HFFc6 (cell line): ENCODE measurements around the gene CTTNBP2NL. TPM values are rescaled to one million over a fixed set of nuclear protein-coding genes. Genes with fewer than 3 reads are reported as not detected.

Experiments
- DNase-seq: peaks from one replicate; pipeline ENCODE4 v3.0.0-alpha.2; 2018
- H3K27ac Mint-ChIP-seq: 2 replicates; pipeline ENCODE4 v1.8.0; 2020; ENCODE audit warnings: mild to moderate bottlenecking, mixed read lengths
- H3K27me3 Mint-ChIP-seq: 2 replicates; pipeline ENCODE4 v1.8.0; 2021; ENCODE audit warnings: mild to moderate bottlenecking, moderate library complexity, mixed read lengths; ENCODE audit not compliant: insufficient read depth
- H3K36me3 Mint-ChIP-seq: 2 replicates; pipeline ENCODE4 v1.8.0; 2021; ENCODE audit warnings: low read depth, mixed read lengths
- H3K4me1 Mint-ChIP-seq: 2 replicates; pipeline ENCODE4 v1.8.0; 2020; ENCODE audit warnings: low read depth, mixed read lengths
- H3K4me3 Mint-ChIP-seq: 2 replicates; pipeline ENCODE4 v1.8.0; 2020; ENCODE audit warnings: mild to moderate bottlenecking, moderate library complexity, mixed read lengths
- H3K9me3 Mint-ChIP-seq: 2 replicates; pipeline ENCODE4 v1.8.0; 2020; ENCODE audit warnings: mild to moderate bottlenecking, mixed read lengths
- total RNA-seq, 6 experiments: library from RNA; stranded (reverse); fragmentation: NEBNext Ultra II Directional; extraction: Animal tissue kit (Norgen Biotek cat#: 25700); gene quantifications; 2 replicates in 1 of 6; 3 replicates in 5 of 6; pipeline ENCODE4 v1.2.3, GENCODE V29; 2021
- TF ChIP-seq, protein P1 (sequence below): fragments of 200-600 bp; sonication (generic); IDR thresholded peaks from 2 replicates; pipeline ENCODE4 v1.5.0; 2021; ENCODE audit warnings: antibody characterized with exemption, mild to moderate bottlenecking

CTTNBP2NL gene
- total RNA-seq, 6 experiments from 2014 or later, result 71.9 to 80.8 (median 76.5) TPM

DNA sequence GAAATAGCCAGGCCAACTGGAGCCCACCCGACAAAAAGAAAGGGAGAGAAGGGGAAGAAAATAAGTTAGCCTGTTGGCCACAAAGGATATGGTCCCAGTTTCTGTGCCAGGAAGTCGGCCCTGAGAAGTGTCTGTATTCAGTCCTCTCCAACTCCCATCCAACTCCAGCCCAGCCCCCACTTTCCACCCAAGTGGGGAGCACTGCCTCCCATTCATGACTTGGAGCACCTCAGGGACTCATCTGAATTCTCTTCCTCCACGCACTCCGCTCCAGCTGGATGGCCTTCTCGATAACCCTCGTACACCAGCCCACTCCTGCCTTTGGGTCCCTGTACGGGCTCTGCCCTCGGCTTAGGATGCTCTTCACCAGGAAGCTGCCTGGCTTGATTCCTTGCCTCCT, 110.7 kb downstream of the CTTNBP2NL start:
- Mint-ChIP-seq H3K9me3 (no peaks in the 10 kb centered on the region), H3K4me1 (peaks cover 14% of the 10 kb centered on the region), H3K36me3 (no peaks in the 10 kb centered on the region), H3K4me3 (no peak overlapping the region), H3K27me3 (peaks cover 11% of the 10 kb centered on the region; the same call in 1 of the 2 replicates), H3K27ac (no peak overlapping the region)
- DNase-seq, result no peak
- TF ChIP-seq, protein P1, sequence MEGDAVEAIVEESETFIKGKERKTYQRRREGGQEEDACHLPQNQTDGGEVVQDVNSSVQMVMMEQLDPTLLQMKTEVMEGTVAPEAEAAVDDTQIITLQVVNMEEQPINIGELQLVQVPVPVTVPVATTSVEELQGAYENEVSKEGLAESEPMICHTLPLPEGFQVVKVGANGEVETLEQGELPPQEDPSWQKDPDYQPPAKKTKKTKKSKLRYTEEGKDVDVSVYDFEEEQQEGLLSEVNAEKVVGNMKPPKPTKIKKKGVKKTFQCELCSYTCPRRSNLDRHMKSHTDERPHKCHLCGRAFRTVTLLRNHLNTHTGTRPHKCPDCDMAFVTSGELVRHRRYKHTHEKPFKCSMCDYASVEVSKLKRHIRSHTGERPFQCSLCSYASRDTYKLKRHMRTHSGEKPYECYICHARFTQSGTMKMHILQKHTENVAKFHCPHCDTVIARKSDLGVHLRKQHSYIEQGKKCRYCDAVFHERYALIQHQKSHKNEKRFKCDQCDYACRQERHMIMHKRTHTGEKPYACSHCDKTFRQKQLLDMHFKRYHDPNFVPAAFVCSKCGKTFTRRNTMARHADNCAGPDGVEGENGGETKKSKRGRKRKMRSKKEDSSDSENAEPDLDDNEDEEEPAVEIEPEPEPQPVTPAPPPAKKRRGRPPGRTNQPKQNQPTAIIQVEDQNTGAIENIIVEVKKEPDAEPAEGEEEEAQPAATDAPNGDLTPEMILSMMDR, result no peak

DNA sequence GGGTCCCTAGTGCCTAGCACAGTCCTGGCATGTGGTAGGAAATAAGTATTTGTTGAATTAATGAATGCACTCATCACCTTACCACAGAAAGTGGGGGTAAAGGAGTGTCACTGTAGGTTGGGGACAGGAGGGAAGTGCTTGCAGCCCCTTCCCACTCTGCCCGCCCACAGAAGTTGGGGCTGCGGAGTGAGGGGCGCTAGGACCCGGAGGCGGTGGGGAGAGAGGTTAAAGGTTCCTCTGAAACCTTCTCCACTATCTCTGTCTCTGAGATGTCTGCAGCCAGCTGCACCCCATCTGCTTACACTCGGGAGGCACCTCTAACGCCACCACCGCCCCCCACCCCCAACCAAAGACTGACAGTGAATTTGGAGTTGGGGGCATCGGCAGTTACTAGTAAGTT, 111.3 kb downstream of the CTTNBP2NL start:
- H3K9me3 Mint-ChIP-seq, result no peaks in the 10 kb centered on the region
- peak overlapping the region; percentile 81; the same call in 1 of the 2 replicates for H3K4me3 Mint-ChIP-seq
- peaks cover 11% of the 10 kb centered on the region for H3K4me1 Mint-ChIP-seq
- DNase-seq, result no peak
- no peaks in the 10 kb centered on the region for H3K36me3 Mint-ChIP-seq
- no peak overlapping the region for H3K27ac Mint-ChIP-seq
- TF ChIP-seq, protein P1, result no peak
- peaks cover 11% of the 10 kb centered on the region; the same call in 1 of the 2 replicates for H3K27me3 Mint-ChIP-seq

DNA sequence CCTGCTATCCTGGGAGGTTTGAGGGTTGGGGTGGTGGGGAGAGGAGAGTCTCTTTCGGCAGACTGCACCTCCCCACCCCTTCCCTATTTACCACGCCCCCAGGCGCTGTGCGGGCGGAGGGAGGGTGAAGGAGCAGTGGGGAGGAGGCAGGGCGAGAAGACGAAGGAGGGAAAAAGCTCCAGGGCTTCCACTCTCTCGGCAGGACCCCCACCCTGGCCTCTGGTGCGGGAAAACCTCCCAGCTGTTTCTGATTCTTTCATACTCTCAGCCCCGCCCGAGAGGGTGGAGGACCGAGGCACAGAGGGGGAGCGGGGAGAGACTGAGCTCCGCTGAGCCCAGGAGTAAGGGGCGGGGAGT, 111.9 kb downstream of the CTTNBP2NL start:
- peak overlapping the region; percentile 81 for H3K4me3 Mint-ChIP-seq
- peaks cover 5% of the 10 kb centered on the region for H3K4me1 Mint-ChIP-seq
- H3K27ac Mint-ChIP-seq, result no peak overlapping the region
- H3K36me3 Mint-ChIP-seq, result no peaks in the 10 kb centered on the region
- peaks cover 11% of the 10 kb centered on the region; the same call in 1 of the 2 replicates for H3K27me3 Mint-ChIP-seq
- no peaks in the 10 kb centered on the region for H3K9me3 Mint-ChIP-seq
- TF ChIP-seq, protein P1, result no peak
- no peak for DNase-seq

DNA sequence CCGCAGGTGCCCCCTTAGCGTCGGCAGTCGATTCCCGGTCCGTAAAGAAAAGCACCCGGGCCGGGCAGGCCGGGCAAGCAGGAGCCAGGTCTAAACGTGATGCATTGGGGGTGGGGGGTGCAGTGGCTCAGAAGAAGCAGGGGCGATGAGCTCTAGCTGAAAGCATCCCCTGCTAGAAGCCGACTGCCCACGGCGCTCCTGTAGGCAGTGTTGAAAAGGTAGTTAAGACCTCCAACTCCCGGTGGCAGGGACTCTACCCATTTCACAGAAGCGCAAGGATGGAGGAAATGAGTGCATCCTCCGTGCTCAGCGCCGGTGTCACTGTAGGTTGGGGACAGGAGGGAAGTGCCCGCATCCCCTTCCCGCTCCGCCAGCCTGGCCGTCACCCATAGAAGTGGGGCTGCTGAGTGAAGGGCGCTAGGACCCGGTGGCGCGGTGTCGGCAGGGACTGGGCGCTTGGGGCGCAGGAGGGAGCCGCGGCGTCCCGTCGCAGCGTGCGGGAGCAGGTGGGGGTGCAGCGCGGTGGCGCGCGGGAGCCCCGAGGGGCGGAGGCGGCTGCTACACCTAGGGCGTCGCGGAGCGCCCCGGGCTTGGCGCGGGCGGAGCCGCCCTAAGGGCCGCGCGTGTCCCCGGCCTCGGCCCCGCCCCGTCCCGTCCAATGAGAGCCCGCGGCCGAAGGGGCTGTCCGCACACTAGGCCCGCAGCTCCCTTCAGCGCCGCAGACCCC, 112.4 kb downstream of the CTTNBP2NL start, which contains the start of gene WNT2B:
TSS of gene WNT2B (plus strand) at position 688 of the 727 bp plus-strand sequence. CDS start 298 bp downstream, outside the sequence.
- TF ChIP-seq, protein P1, result no peak
- Mint-ChIP-seq H3K4me3 (peak within 1 kb of the TSS; percentile 81), H3K27me3 (peaks cover 11% of the 10 kb centered on the region; the same call in 1 of the 2 replicates), H3K36me3 (no peaks in the 10 kb centered on the region), H3K27ac (no peak within 1 kb of the TSS), H3K9me3 (no peaks in the 10 kb centered on the region), H3K4me1 (no peaks in the 10 kb centered on the region)
- no peak for DNase-seq

DNA sequence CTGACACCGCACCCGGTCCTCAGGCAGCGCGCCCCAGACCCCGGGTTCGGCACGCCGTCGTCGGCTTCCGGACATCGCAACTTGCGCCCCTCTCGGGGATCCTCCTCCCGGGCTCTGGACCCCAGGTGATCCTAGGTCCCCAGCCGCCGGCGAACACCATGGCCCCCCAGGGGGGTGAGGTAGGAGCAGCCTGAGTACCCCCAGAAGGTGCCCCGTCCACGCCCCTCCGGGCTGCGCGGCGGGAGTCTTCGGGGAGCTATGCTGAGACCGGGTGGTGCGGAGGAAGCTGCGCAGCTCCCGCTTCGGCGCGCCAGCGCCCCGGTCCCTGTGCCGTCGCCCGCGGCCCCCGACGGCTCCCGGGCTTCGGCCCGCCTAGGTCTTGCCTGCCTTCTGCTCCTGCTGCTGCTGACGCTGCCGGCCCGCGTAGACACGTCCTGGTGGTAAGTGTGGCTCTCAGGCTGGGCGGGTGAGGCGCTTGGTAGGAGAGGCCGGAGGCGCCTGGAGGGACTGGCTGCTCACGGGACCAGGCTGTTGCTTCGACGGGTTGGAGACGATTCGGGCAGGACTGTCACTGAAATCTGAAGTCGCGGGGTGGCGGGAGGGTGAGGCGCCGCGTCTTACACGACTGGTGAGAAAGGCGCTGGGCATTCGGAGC, 113.1 kb downstream of the CTTNBP2NL start:
- H3K27me3 Mint-ChIP-seq, result peaks cover 11% of the 10 kb centered on the region; the same call in 1 of the 2 replicates
- H3K4me1 Mint-ChIP-seq, result no peaks in the 10 kb centered on the region
- DNase-seq, result no peak

More for the DNA sequence above, 113.1 kb downstream of the CTTNBP2NL start:
- no peak overlapping the region for H3K27ac Mint-ChIP-seq
- no peaks in the 10 kb centered on the region for H3K9me3 Mint-ChIP-seq
- H3K4me3 Mint-ChIP-seq, result peak overlapping the region; percentile 24
- no peaks in the 10 kb centered on the region for H3K36me3 Mint-ChIP-seq
- TF ChIP-seq, protein P1, result no peak
